IMR-90 (cell line): ENCODE measurements around the gene CDC14A. TPM values are rescaled to one million over a fixed set of nuclear protein-coding genes. Genes with fewer than 3 reads are reported as not detected.

Source experiments
- ATAC-seq: fragments of 200-7000 bp; cut with Tn5 transposase; 2 replicates; pipeline ENCODE4 v1.9.1; 2020; ENCODE audit warnings: low read depth, mild to moderate bottlenecking, moderate library complexity
- BruUV-seq: library from RNA; stranded (reverse); fragments of 400-500 nt; replicated peaks from 2 replicates; lab custom pipeline; 2021; lab: Mats Ljungman, UMichigan
- CTCF ChIA-PET: fragments of 300-600 bp; formaldehyde crosslinking; extraction: SDS; loops from one replicate; lab custom pipeline; 2021; ENCODE audit warnings: antibody characterized with exemption; lab: Yijun Ruan, JAX
- POLR2A ChIA-PET: fragments of 300-600 bp; sonication (Branson Sonifier 250); formaldehyde crosslinking; loops from one replicate; lab custom pipeline; 2022; ENCODE audit warnings: antibody characterized with exemption; ENCODE audit not compliant: unreplicated experiment; lab: Charles Lee
- DNase-seq: peaks from one replicate; pipeline ENCODE4 v3.0.0; 2013
- H2AFZ ChIP-seq: replicated peaks from 2 replicates; pipeline ENCODE3; 2013; ENCODE audit warnings: low read length, mild to moderate bottlenecking; ENCODE audit not compliant: poor library complexity
- H2AK5ac ChIP-seq: 2 replicates; pipeline ENCODE4 v1.6.1; 2013; ENCODE audit warnings: low read depth, low read length, inconsistent platforms
- H2AK9ac ChIP-seq: replicated peaks from 2 replicates; pipeline ENCODE3; 2013; ENCODE audit warnings: mild to moderate bottlenecking, low read depth, low read length, moderate library complexity; ENCODE audit not compliant: poor library complexity
- H2BK120ac ChIP-seq: 2 replicates; pipeline ENCODE4 v1.6.1; 2013; ENCODE audit warnings: low read depth, low read length, inconsistent platforms
- H2BK15ac ChIP-seq: 3 replicates; pipeline ENCODE4 v1.6.1; 2013; ENCODE audit warnings: low read depth, low read length, inconsistent platforms
- H2BK20ac ChIP-seq: 2 replicates; pipeline ENCODE4 v1.6.1; 2013; ENCODE audit warnings: low read depth, mild to moderate bottlenecking, inconsistent platforms, low read length, moderate library complexity
- H2BK5ac ChIP-seq: 2 replicates; pipeline ENCODE4 v1.6.1; 2013; ENCODE audit warnings: mild to moderate bottlenecking, low read depth, low read length, inconsistent platforms; ENCODE audit not compliant: poor library complexity, severe bottlenecking
- H3K14ac ChIP-seq: replicated peaks from 2 replicates; pipeline ENCODE4 v1.6.1; 2013; ENCODE audit warnings: low read depth, low read length, inconsistent platforms
- H3K18ac ChIP-seq: 2 replicates; pipeline ENCODE4 v1.6.1; 2013; ENCODE audit warnings: low read depth, low read length, control low read depth
- H3K23ac ChIP-seq: 2 replicates; pipeline ENCODE4 v1.6.1; 2013; ENCODE audit warnings: low read depth, low read length, inconsistent platforms
- H3K27ac ChIP-seq: 2 replicates; pipeline ENCODE4 v1.5.1; 2013; ENCODE audit warnings: mild to moderate bottlenecking, control low read depth, low read length; ENCODE audit not compliant: insufficient read depth
- H3K27me3 ChIP-seq: 2 replicates; pipeline ENCODE4 v1.6.1; 2013; ENCODE audit warnings: low read length; ENCODE audit not compliant: control insufficient read depth, insufficient read depth
- H3K36me3 ChIP-seq: 2 replicates; pipeline ENCODE4 v1.6.1; 2013; ENCODE audit warnings: low read length, mixed read lengths; ENCODE audit not compliant: control insufficient read depth, insufficient read depth
- H3K4ac ChIP-seq: 2 replicates; pipeline ENCODE4 v1.6.1; 2013; ENCODE audit warnings: low read depth, low read length, inconsistent platforms
- H3K4me1 ChIP-seq: 2 replicates; pipeline ENCODE4 v1.6.1; 2013; ENCODE audit warnings: low read length, mixed read lengths; ENCODE audit not compliant: control insufficient read depth, insufficient read depth
- H3K4me2 ChIP-seq: 2 replicates; pipeline ENCODE4 v1.6.1; 2013; ENCODE audit warnings: low read depth, mild to moderate bottlenecking, control low read depth, low read length, moderate library complexity
- H3K4me3 ChIP-seq: 2 replicates; pipeline ENCODE4 v1.5.1; 2013; ENCODE audit warnings: low read depth, mild to moderate bottlenecking, control low read depth, low read length, moderate library complexity; ENCODE audit not compliant: insufficient read depth
- H3K56ac ChIP-seq: 2 replicates; pipeline ENCODE4 v1.6.1; 2013; ENCODE audit warnings: low read length, inconsistent platforms; ENCODE audit not compliant: insufficient read depth; ENCODE audit errors: extremely low read depth
- H3K79me1 ChIP-seq, 2 experiments: 2 replicates each; pipeline ENCODE4 v1.6.1; 2013; ENCODE audit warnings: low read length in 2 of 2, inconsistent platforms in 1 of 2, low read depth in 1 of 2
- H3K9ac ChIP-seq: 2 replicates; pipeline ENCODE4 v1.6.1; 2013; ENCODE audit warnings: low read depth, low read length, control low read depth
- H3K9me1 ChIP-seq: 2 replicates; pipeline ENCODE4 v1.6.1; 2013; ENCODE audit warnings: low read length, inconsistent platforms; ENCODE audit not compliant: insufficient read depth
- H3K9me3 ChIP-seq: 2 replicates; pipeline ENCODE4 v1.6.1; 2013; ENCODE audit warnings: low read length; ENCODE audit not compliant: control insufficient read depth, insufficient read depth
- H4K20me1 ChIP-seq: 2 replicates; pipeline ENCODE4 v1.6.1; 2013; ENCODE audit warnings: low read length, inconsistent platforms; ENCODE audit not compliant: insufficient read depth
- H4K5ac ChIP-seq: 2 replicates; pipeline ENCODE4 v1.6.1; 2013; ENCODE audit warnings: mild to moderate bottlenecking, low read depth, low read length, control low read depth
- H4K8ac ChIP-seq, 2 experiments: 2 replicates each; pipeline ENCODE4 v1.6.1; 2013; ENCODE audit warnings: low read depth in 2 of 2, low read length in 2 of 2, control low read depth in 1 of 2, inconsistent platforms in 1 of 2
- H4K91ac ChIP-seq: 2 replicates; pipeline ENCODE4 v1.6.1; 2013; ENCODE audit warnings: low read depth, low read length, inconsistent platforms; ENCODE audit not compliant: insufficient read depth
- BHLHE40 ChIP-seq: fragments of 150-350 bp; IDR thresholded peaks from 2 replicates; pipeline ENCODE4 v1.6.1; 2016; ENCODE audit warnings: mild to moderate bottlenecking, low read depth, low read length
- CEBPB ChIP-seq: IDR thresholded peaks from 2 replicates; pipeline ENCODE4 v1.6.1; 2012; ENCODE audit warnings: low read depth, low read length, improper control_type of control experiment
- CHD1 ChIP-seq: IDR thresholded peaks from 2 replicates; pipeline ENCODE4 v1.6.1; 2012; ENCODE audit warnings: low read depth, low read length, improper control_type of control experiment
- ELK1 ChIP-seq: fragments of 150-350 bp; IDR thresholded peaks from 2 replicates; pipeline ENCODE4 v1.6.1; 2016; ENCODE audit warnings: low read depth, mild to moderate bottlenecking, low read length, moderate library complexity, borderline replicate concordance
- FOS ChIP-seq: fragments of 150-350 bp; IDR thresholded peaks from 2 replicates; pipeline ENCODE4 v1.6.1; 2016; ENCODE audit warnings: low read depth, low read length
- MAFK ChIP-seq: IDR thresholded peaks from 2 replicates; pipeline ENCODE4 v1.6.1; 2012; ENCODE audit warnings: low read depth, low read length, improper control_type of control experiment
- MAZ ChIP-seq: IDR thresholded peaks from 2 replicates; pipeline ENCODE4 v1.6.1; 2012; ENCODE audit warnings: low read depth, mild to moderate bottlenecking, low read length, improper control_type of control experiment, moderate library complexity, borderline replicate concordance
- MXI1 ChIP-seq: IDR thresholded peaks from 2 replicates; pipeline ENCODE4 v1.6.1; 2012; ENCODE audit warnings: low read depth, mild to moderate bottlenecking, low read length, moderate library complexity, borderline replicate concordance
- POLR2A ChIP-seq: IDR thresholded peaks from 2 replicates; pipeline ENCODE4 v1.6.1; 2012; ENCODE audit warnings: mild to moderate bottlenecking, low read depth, low read length
- RAD21 ChIP-seq: IDR thresholded peaks from 2 replicates; pipeline ENCODE4 v1.6.1; 2012; ENCODE audit warnings: low read length, improper control_type of control experiment
- RCOR1 ChIP-seq: IDR thresholded peaks from 2 replicates; pipeline ENCODE4 v1.6.1; 2012; ENCODE audit warnings: mild to moderate bottlenecking, low read length, improper control_type of control experiment; ENCODE audit not compliant: insufficient replicate concordance
- RFX5 ChIP-seq: IDR thresholded peaks from 2 replicates; pipeline ENCODE4 v1.8.0; 2012; ENCODE audit warnings: low read depth, mild to moderate bottlenecking, low read length, moderate library complexity
- SMC3 ChIP-seq: fragments of 150-350 bp; IDR thresholded peaks from 2 replicates; pipeline ENCODE4 v1.6.1; 2016; ENCODE audit warnings: low read depth, mild to moderate bottlenecking, antibody characterized with exemption, low read length, moderate library complexity
- USF2 ChIP-seq: fragments of 150-350 bp; IDR thresholded peaks from 2 replicates; pipeline ENCODE4 v1.6.1; 2017; ENCODE audit warnings: mild to moderate bottlenecking, antibody characterized with exemption, low read length, low read depth
- WGBS, 2 experiments: methylation state at CpG; one replicate each; pipeline versions ENCODE4 v1.1.5 to v1.1.7; 2013; ENCODE audit warnings: missing lambda C conversion rate in 2 of 2; ENCODE audit not compliant: insufficient read length in 1 of 2; ENCODE audit errors: extremely low coverage in 2 of 2; 5-methylcytosine and 5-hydroxymethylcytosine counted together
- dilution Hi-C: fragments of 300-500 bp; cut with HindIII; formaldehyde crosslinking; loops from one replicate; pipeline ENCODE4 v1.14.3; 2018; ENCODE audit warnings: low sequenced_read_pairs; ENCODE audit not compliant: unreplicated experiment
- in situ Hi-C: fragments of 300-500 bp; cut with MboI; formaldehyde crosslinking; loops from 3 replicates; pipeline ENCODE4 v1.14.3; 2019; ENCODE audit warnings: low sequenced_read_pairs, inconsistent platforms, mixed read lengths
- intact Hi-C: fragments of 100-400 bp; cut with micrococcal nuclease; formaldehyde crosslinking; loops from 2 replicates; pipeline ENCODE4 v1.10.0; 2022
- polyA plus RNA-seq, 3 experiments: library from polyadenylated mRNA; depleted of rRNA; stranded (reverse); fragments of >200 nt; gene quantifications; 2 replicates each; pipeline ENCODE4 v1.2.3, GENCODE V29; 2012; ENCODE audit warnings: low replicate concordance in 1 of 3
- total RNA-seq: library from RNA; depleted of rRNA; stranded (reverse); fragments of >200 nt; gene quantifications from 2 replicates; pipeline ENCODE4 v1.2.3, GENCODE V29; 2012

Gene CDC14A
- total and polyA plus RNA-seq, 2 of the 4 experiments (the other 2 are of a cell fraction) = 1.7 to 3.0 TPM

GRCh38 chr1:100524355-100524754 is 172.0 kb downstream of the CDC14A start:
- Histone ChIP-seq H3K27ac (no peak overlapping the region), H4K8ac (no peak overlapping the region), H3K9me1 (peaks cover 3% of the 10 kb centered on the region; the same call in 1 of the 2 replicates), H2BK15ac (no peak overlapping the region), H3K4me1 (peaks cover 6% of the 10 kb centered on the region; the same call in 1 of the 2 replicates), H2BK120ac (no peak overlapping the region), H3K4me3 (no peak overlapping the region), H2AFZ (no peak overlapping the region), H3K14ac (no peak overlapping the region), H3K27me3 (no peaks in the 10 kb centered on the region), H3K4me2 (no peak overlapping the region), H4K5ac (no peak overlapping the region), H3K18ac (no peak overlapping the region), H3K36me3 (no peaks in the 10 kb centered on the region), H3K4ac (no peak overlapping the region), H3K79me1 (no peaks in the 10 kb centered on the region), H3K9me3 (no peaks in the 10 kb centered on the region), H3K56ac (no peak overlapping the region), H4K91ac (no peak overlapping the region), H2BK5ac (no peak overlapping the region), H2BK20ac (no peak overlapping the region), H3K9ac (no peak overlapping the region), H4K20me1 (no peaks in the 10 kb centered on the region), H3K23ac (no peak overlapping the region), H2AK5ac (no peak overlapping the region), H2AK9ac (no peak overlapping the region)
- in situ Hi-C loops (no loop called here), dilution Hi-C loops (no loop called here), intact Hi-C loops (no loop called here)
- ATAC-seq = no peak
- CTCF ChIA-PET = no interaction called here
- TF ChIP-seq SMC3 (no peak), USF2 (no peak), POLR2A (no peak), MAFK (no peak), RAD21 (no peak), CEBPB (no peak), RFX5 (no peak), BHLHE40 (no peak), MXI1 (no peak), FOS (no peak), ELK1 (no peak), RCOR1 (no peak), CHD1 (no peak), MAZ (no peak)
- WGBS, 2 experiments = no CpG with 5 or more reads among the region's 4 CpGs
- DNase-seq = no peak
- BruUV-seq = no TSS peak
- POLR2A ChIA-PET = no interaction called here
